Stomach (tissue), 4 donors: ENCODE measurements around the gene PDCD6IP.

Source experiments
- POLR2AphosphoS5 ChIP-seq, 3 donors: sonication (generic); formaldehyde crosslinking; IDR thresholded peaks; one replicate each; pipeline ENCODE4 v1.6.1; 2016; ENCODE audit warnings: antibody characterized with exemption in 3 of 3
- TF ChIP-seq, protein P1 (sequence below), 7 experiments: fragments of 450-650 bp in 4 of 7; fragments of 200-600 bp in 3 of 7; sonication (generic) in 3 of 7; IDR thresholded peaks; one replicate each; pipeline ENCODE4 v1.5.1; 2016 to 2019; ENCODE audit warnings: antibody characterized with exemption in 7 of 7, control low read depth in 2 of 7, mild to moderate bottlenecking in 1 of 7

DNA sequence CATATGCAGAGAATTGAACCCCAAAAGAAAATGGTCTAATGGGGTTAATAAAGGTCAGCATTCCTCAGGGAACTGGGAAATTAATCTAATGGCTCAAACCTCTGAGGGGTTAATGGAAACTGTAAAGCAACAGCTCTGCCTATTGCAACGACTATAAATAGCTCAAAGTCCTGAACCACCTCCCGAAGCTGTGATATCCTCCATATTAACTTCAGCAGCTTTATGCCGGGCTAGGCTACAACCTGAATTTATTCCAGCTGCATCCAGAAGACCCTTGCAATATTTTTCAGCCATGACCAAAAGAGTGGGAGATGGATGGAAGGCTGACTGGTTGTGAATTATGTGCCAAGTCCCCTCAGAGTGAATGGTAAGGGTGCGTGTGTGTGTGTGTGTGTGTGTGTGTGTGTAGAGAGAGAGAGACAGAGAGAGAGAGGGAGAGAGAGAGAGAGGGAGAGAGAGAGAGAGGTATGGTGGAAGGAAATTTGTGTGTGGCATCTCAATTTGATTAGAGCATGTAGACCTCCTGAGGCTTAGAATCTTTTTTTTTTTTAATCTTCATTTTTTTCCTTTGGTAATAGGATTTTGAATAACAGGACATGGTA lies 109.9 kb downstream of the PDCD6IP start:
- no peak for TF ChIP-seq POLR2AphosphoS5 (IDR thresholded peaks at IDR 0.05)
- TF ChIP-seq, protein P1, sequence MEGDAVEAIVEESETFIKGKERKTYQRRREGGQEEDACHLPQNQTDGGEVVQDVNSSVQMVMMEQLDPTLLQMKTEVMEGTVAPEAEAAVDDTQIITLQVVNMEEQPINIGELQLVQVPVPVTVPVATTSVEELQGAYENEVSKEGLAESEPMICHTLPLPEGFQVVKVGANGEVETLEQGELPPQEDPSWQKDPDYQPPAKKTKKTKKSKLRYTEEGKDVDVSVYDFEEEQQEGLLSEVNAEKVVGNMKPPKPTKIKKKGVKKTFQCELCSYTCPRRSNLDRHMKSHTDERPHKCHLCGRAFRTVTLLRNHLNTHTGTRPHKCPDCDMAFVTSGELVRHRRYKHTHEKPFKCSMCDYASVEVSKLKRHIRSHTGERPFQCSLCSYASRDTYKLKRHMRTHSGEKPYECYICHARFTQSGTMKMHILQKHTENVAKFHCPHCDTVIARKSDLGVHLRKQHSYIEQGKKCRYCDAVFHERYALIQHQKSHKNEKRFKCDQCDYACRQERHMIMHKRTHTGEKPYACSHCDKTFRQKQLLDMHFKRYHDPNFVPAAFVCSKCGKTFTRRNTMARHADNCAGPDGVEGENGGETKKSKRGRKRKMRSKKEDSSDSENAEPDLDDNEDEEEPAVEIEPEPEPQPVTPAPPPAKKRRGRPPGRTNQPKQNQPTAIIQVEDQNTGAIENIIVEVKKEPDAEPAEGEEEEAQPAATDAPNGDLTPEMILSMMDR (IDR thresholded peaks at IDR 0.05) = no peak
